HUES6 (cell line): Measurements from ENCODE around the gene IFNGR1.

ENCODE experiments used
- H3K27ac ChIP-seq: 2 replicates; pipeline ENCODE4 v1.7.0; 2013; ENCODE audit warnings: low read depth, mild to moderate bottlenecking, low read length, inconsistent platforms
- H3K27me3 ChIP-seq: 2 replicates; pipeline ENCODE4 v1.6.1; 2013; ENCODE audit warnings: low read length; ENCODE audit not compliant: control insufficient read depth, insufficient read depth
- H3K36me3 ChIP-seq: 2 replicates; pipeline ENCODE4 v1.6.1; 2013; ENCODE audit warnings: low read length; ENCODE audit not compliant: control insufficient read depth, insufficient read depth
- H3K4me1 ChIP-seq: 2 replicates; pipeline ENCODE4 v1.6.1; 2013; ENCODE audit warnings: low read length; ENCODE audit not compliant: control insufficient read depth, insufficient read depth
- H3K4me3 ChIP-seq: 2 replicates; pipeline ENCODE4 v1.5.1; 2013; ENCODE audit warnings: low read depth, low read length
- H3K9ac ChIP-seq: one replicate; pipeline ENCODE4 v1.6.1; 2013; ENCODE audit warnings: mild to moderate bottlenecking, low read length
- H3K9me3 ChIP-seq: 2 replicates; pipeline ENCODE4 v1.6.1; 2013; ENCODE audit warnings: low read depth, low read length; ENCODE audit not compliant: control insufficient read depth, insufficient read depth

The IFNGR1 gene

GRCh38 chr6:137193256-137194070, 25.7 kb downstream of the IFNGR1 start:
- Histone ChIP-seq H3K9me3 (peaks cover 29% of the 10 kb centered on the region), H3K27ac (no peak overlapping the region), H3K4me3 (no peak overlapping the region), H3K27me3 (no peaks in the 10 kb centered on the region), H3K36me3 (peaks cover 12% of the 10 kb centered on the region), H3K4me1 (no peaks in the 10 kb centered on the region), H3K9ac (no peak overlapping the region)

GRCh38 chr6:137192821-137193220, 26.4 kb downstream of the IFNGR1 start:
- Histone ChIP-seq H3K4me3 (no peak overlapping the region), H3K9ac (no peak overlapping the region), H3K4me1 (no peaks in the 10 kb centered on the region), H3K9me3 (peaks cover 36% of the 10 kb centered on the region), H3K27me3 (no peaks in the 10 kb centered on the region), H3K36me3 (peaks cover 6% of the 10 kb centered on the region), H3K27ac (no peak overlapping the region)

DNA sequence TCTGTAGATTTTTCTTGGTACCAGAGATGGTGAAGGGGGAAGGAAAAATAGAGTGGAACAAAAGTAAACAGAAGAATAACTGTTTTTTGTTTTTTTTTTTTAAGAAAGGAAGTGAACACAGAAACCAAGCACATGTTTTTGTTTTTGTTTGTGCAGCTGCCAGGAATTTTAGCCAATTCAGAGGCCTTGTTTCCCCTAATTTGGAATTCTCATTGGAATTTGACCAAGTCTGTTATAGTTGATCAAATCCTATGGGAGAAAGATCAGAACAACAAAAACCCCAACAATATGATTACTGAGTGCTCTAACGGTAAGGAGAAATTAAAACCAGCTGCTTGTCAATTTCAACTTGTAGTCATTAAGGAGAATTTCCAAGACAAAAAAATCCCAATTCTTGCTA, 27.5 kb downstream of the IFNGR1 start:
- no peak overlapping the region for H3K4me3 ChIP-seq
- peaks cover 45% of the 10 kb centered on the region for H3K9me3 ChIP-seq
- H3K36me3 ChIP-seq = no peaks in the 10 kb centered on the region
- no peak overlapping the region for H3K9ac ChIP-seq
- H3K27me3 ChIP-seq = no peaks in the 10 kb centered on the region
- H3K4me1 ChIP-seq = no peaks in the 10 kb centered on the region
- H3K27ac ChIP-seq = no peak overlapping the region

- Histone ChIP-seq H3K36me3 (no peaks in the 10 kb centered on the region), H3K9me3 (peaks cover 47% of the 10 kb centered on the region), H3K27me3 (no peaks in the 10 kb centered on the region), H3K4me3 (no peak overlapping the region), H3K27ac (no peak overlapping the region), H3K4me1 (no peaks in the 10 kb centered on the region), H3K9ac (no peak overlapping the region)
Measured at GRCh38 chr6:137191236-137191635, 27.9 kb downstream of the IFNGR1 start.

GRCh38 chr6:137190583-137191094, 28.5 kb downstream of the IFNGR1 start:
- Histone ChIP-seq H3K27me3 (no peaks in the 10 kb centered on the region), H3K4me1 (no peaks in the 10 kb centered on the region), H3K36me3 (no peaks in the 10 kb centered on the region), H3K4me3 (no peak overlapping the region), H3K9me3 (peaks cover 53% of the 10 kb centered on the region), H3K27ac (no peak overlapping the region), H3K9ac (no peak overlapping the region)

DNA sequence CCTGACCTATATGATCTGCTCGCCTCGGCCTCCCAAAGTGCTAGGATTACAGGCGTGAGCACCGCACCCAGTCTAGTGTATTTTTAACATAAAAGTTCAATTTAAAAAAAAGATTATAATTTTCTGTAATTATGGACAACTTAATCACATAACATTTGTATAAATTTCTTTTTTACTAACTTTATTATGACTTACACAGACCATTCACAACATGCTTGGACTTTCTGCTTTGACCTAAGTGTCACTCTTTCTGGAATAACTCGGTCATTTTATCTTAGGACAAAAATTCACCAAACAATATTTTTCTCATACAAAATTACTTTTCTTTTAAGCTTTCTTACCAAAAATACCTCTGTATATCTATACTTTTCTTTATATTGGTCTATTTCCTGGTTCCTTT, 30.3 kb downstream of the IFNGR1 start:
- no peak overlapping the region for H3K4me3 ChIP-seq
- H3K27me3 ChIP-seq = no peaks in the 10 kb centered on the region
- H3K36me3 ChIP-seq = no peaks in the 10 kb centered on the region
- no peaks in the 10 kb centered on the region for H3K4me1 ChIP-seq
- no peak overlapping the region for H3K9ac ChIP-seq
- peaks cover 68% of the 10 kb centered on the region for H3K9me3 ChIP-seq
- no peak overlapping the region for H3K27ac ChIP-seq

- H3K27me3 ChIP-seq = no peaks in the 10 kb centered on the region
- H3K27ac ChIP-seq = no peak overlapping the region
- no peak overlapping the region for H3K4me3 ChIP-seq
- H3K36me3 ChIP-seq = no peaks in the 10 kb centered on the region
- H3K4me1 ChIP-seq = no peaks in the 10 kb centered on the region
- H3K9ac ChIP-seq = no peak overlapping the region
- peaks cover 80% of the 10 kb centered on the region for H3K9me3 ChIP-seq
Measured at GRCh38 chr6:137185290-137185689, 33.9 kb downstream of the IFNGR1 start.

- H3K36me3 ChIP-seq = no peaks in the 10 kb centered on the region
- peaks cover 80% of the 10 kb centered on the region for H3K9me3 ChIP-seq
- no peaks in the 10 kb centered on the region for H3K4me1 ChIP-seq
- H3K4me3 ChIP-seq = no peak overlapping the region
- H3K9ac ChIP-seq = no peak overlapping the region
- H3K27me3 ChIP-seq = no peaks in the 10 kb centered on the region
- H3K27ac ChIP-seq = no peak overlapping the region
Measured at GRCh38 chr6:137182654-137183073, 36.5 kb downstream of the IFNGR1 start.

DNA sequence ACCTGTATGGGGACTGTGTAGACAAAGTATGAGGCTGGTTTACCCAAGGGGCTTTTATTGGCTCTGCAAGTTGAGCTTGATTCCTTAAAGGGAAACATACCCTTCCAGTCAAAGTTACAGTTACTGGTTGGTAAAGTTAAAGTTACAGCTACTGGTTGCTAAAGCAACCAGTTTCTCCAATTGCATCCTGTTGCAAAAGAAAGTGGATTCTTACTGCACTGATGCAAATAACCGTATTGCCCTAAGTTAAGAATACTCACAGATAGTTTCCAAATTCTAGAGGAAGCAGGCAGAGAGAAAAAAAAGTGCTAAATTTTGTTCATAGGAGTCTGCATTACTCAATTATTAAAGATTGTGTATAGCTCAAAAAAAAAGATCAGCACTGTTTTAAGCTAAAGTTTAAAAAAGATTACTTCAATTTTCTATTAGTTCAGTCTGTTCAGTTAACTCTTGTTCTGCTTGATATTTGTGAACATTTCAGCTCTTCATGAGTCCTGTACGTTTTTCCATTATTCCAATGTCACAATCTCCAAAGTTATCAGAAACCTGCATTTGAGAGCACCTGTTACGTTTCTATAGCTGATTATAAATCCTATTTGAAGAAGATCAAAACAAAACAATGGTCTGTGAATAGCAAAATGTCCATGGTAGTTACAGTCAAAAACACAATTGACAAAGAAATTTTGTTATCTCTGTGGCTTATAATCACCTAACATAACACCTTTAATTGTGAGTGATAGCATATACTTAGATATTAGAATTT, 37.1 kb downstream of the IFNGR1 start:
- H3K4me1 ChIP-seq = no peaks in the 10 kb centered on the region
- H3K27ac ChIP-seq = no peak overlapping the region
- no peaks in the 10 kb centered on the region for H3K36me3 ChIP-seq
- H3K4me3 ChIP-seq = no peak overlapping the region
- H3K9me3 ChIP-seq = peaks cover 76% of the 10 kb centered on the region
- no peak overlapping the region for H3K9ac ChIP-seq
- no peaks in the 10 kb centered on the region for H3K27me3 ChIP-seq

DNA sequence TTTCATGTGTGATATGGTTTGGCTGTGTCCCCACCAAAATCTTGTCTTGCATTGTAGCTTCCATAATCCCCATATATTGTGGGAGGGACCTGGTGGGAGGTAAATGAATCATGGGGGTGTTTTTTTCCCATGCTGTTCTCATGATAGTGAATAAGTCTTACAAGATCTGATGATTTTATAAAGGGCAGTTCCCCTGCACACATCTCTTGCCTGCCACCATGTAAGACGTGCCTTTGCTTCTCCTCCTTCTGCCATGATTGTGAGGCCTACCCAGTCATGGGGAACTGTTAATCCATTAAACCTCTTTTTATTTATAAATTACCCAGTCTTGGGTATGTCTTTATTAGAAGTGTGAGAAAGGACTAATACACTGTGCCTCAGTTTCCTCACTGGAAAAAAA, 41.6 kb downstream of the IFNGR1 start:
- Histone ChIP-seq H3K36me3 (no peaks in the 10 kb centered on the region), H3K4me3 (no peak overlapping the region), H3K9me3 (peaks cover 44% of the 10 kb centered on the region), H3K27me3 (no peaks in the 10 kb centered on the region), H3K27ac (no peak overlapping the region), H3K9ac (no peak overlapping the region), H3K4me1 (0 out of 2 replicates have a peak, but pooled peaks cover under 1% of the 10 kb centered on the region)

DNA sequence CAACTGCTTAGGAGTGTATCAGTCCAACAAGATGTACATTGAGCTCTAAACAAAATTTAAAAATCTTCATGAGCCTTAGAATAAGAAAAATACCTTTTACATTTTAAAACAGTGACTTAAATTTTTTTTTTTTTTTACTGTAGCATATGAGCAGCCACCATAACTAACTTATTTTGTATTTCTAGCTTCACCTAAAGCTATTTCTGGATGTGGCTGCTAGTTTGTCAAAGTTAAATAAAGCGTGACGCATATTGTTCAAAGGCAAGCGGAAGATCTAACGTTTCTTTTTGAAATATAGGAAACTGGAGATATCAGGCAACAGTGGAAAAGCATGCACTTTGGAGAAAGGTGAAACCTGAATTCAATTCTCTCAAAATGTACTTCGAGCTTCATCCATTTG, 42.5 kb downstream of the IFNGR1 start:
- H3K4me3 ChIP-seq = no peak overlapping the region
- no peaks in the 10 kb centered on the region for H3K36me3 ChIP-seq
- H3K27ac ChIP-seq = no peak overlapping the region
- H3K9ac ChIP-seq = no peak overlapping the region
- peaks cover 37% of the 10 kb centered on the region for H3K9me3 ChIP-seq
- H3K27me3 ChIP-seq = no peaks in the 10 kb centered on the region
- H3K4me1 ChIP-seq = peaks cover 9% of the 10 kb centered on the region
